ENCODE measurements around the gene CD4.
A peak's percentile ranks its signal among the peaks of the same experiment; 100 is the strongest.
"Not testable (repeated sequence)": the region's sequence is repeated elsewhere in the genome, so short reads cannot be mapped to it uniquely, and the experiment has no call there.

The CD4 gene

DNA sequence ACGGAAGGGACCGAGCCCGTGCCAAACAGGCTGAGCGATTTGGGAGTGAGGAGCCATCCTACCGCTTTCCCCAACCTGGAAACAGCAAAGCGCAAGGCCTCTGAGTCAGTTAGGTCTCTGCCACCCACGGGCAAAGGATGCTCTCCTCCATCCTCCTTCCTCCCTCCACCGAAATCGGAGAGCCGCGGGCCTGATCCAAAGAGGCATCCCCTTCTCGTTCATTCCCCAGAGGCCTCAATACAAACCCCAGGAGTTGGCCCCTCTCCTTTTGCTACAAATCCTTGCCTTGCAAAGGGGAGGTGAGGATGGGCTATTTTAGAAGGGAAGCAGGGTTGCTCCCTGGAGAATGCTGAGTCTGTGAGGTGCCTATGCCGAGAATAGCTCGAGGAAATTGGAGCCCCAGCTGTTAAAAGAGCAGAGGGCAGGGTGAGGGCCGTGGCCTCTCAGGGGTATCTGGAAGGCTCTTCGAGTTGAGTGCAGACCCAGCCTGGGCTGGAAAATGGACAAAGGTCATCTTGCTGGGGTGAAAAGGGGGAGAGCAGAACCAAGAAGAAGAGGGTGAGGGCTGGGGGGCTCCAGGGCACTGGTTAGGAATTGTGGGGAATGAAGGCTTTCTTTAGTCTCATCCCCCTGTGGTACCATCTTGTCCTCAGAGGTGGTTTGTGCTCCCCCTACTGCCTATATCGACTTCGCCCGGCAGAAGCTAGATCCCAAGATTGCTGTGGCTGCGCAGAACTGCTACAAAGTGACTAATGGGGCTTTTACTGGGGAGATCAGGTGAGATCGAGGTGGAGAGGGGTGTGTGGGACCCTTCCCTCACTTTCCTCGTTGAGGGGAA is 79.1 kb downstream of the CD4 start:
- no peak for DNase-seq (ENCODE audit: low spot score)

- peak; percentile 67 for DNase-seq (ENCODE audit: low spot score)
These were observed 80.0 kb downstream of the CD4 start for GRCh38 chr12:6869049-6870021.

- DNase-seq (ENCODE audit: low spot score), result not testable (repeated sequence)
These were observed 81.0 kb downstream of the CD4 start for GRCh38 chr12:6870304-6870703.
